Suprapubic skin (tissue), 3 donors: ENCODE results near the gene ARPC5.

ENCODE experiments used
- CTCF ChIP-seq, 2 donors: fragments of 200-600 bp in 1 of 2; fragments of 450-650 bp in 1 of 2; sonication (generic) in 1 of 2; IDR thresholded peaks; one replicate each; pipeline ENCODE4 v1.5.1; 2016 to 2019; ENCODE audit warnings: antibody characterized with exemption in 2 of 2, mild to moderate bottlenecking in 1 of 2, moderate library complexity in 1 of 2
- EP300 ChIP-seq: sonication (generic); formaldehyde crosslinking; IDR thresholded peaks from one replicate; pipeline ENCODE4 v1.6.1; 2017; ENCODE audit warnings: antibody characterized with exemption

- TF ChIP-seq CTCF (IDR thresholded peaks at IDR 0.05), result no peak
- no peak for TF ChIP-seq EP300
Observed at GRCh38 chr1:183651612-183652011, 16.0 kb upstream of the ARPC5 start.
